Measurements from ENCODE around the gene LRBA.

DNA sequence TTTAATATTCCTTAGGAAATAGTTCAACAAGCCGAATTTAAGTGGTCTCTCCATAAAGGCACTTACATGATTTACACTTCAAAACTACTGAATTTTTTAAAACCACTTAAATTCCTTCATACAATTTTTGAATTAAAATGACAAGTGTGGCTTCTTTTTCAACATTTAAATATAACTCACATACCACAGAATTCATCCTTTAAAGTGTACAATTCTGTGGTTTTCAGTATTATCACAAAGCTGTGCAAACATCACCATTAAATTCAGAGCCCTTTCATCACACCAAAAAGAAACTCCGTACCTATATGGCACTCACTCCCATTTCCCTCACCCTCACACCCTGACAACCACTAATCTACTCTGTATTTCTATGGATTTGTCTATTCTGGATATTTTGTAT lies 634.0 kb downstream of the LRBA start:
- no peak for TF ChIP-seq CBFB (CRISPR knock-in tag; IDR thresholded peaks at IDR 0.05)
- TF ChIP-seq TFAM (CRISPR knock-in tag; conservative IDR thresholded peaks at IDR 0.05): no peak
- TF ChIP-seq SMC3 (conservative IDR thresholded peaks at IDR 0.05; ENCODE audit: insufficient read depth, low read depth, low read length): no peak
- no peak for TF ChIP-seq NFXL1 (CRISPR knock-in tag; IDR thresholded peaks at IDR 0.05)
- TF ChIP-seq U2AF2 (optimal IDR thresholded peaks at IDR 0.05; ENCODE audit: low read depth, low read length): no peak
- TF ChIP-seq, protein P1, sequence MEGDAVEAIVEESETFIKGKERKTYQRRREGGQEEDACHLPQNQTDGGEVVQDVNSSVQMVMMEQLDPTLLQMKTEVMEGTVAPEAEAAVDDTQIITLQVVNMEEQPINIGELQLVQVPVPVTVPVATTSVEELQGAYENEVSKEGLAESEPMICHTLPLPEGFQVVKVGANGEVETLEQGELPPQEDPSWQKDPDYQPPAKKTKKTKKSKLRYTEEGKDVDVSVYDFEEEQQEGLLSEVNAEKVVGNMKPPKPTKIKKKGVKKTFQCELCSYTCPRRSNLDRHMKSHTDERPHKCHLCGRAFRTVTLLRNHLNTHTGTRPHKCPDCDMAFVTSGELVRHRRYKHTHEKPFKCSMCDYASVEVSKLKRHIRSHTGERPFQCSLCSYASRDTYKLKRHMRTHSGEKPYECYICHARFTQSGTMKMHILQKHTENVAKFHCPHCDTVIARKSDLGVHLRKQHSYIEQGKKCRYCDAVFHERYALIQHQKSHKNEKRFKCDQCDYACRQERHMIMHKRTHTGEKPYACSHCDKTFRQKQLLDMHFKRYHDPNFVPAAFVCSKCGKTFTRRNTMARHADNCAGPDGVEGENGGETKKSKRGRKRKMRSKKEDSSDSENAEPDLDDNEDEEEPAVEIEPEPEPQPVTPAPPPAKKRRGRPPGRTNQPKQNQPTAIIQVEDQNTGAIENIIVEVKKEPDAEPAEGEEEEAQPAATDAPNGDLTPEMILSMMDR (IDR thresholded peaks at IDR 0.05 in 2 of 3, conservative IDR thresholded peaks at IDR 0.05 in 1 of 3; ENCODE audit: insufficient read depth in 2 of 3, low read depth in 1 of 3, low read length in 3 of 3): no peak
- TF ChIP-seq CEBPB (tag; IDR thresholded peaks at IDR 0.05): no peak
- TF ChIP-seq HNRNPL (IDR thresholded peaks at IDR 0.05; ENCODE audit: low read depth, low read length): no peak
- no peak for TF ChIP-seq MXD1 (CRISPR knock-in tag; IDR thresholded peaks at IDR 0.05; ENCODE audit: borderline replicate concordance, poor library complexity, severe bottlenecking)
- no peak for TF ChIP-seq ZC3H4 (CRISPR knock-in tag; IDR thresholded peaks at IDR 0.05; ENCODE audit: borderline replicate concordance)

Measured in K562 (cell line).